Measurements from ENCODE around the gene LDHB. TPM values are rescaled to one million over a fixed set of nuclear protein-coding genes. Genes with fewer than 3 reads are reported as not detected.
"Not testable (repeated sequence)": the region's sequence is repeated elsewhere in the genome, so short reads cannot be mapped to it uniquely, and the experiment has no call there.

LDHB gene
- polyA plus RNA-seq: 1,000 to 10,000 TPM in 1 of 3 donors, 100 to 1,000 TPM in 2; 360 to 1,192 (median 561) TPM

- 0 to 1% (median 1%) methylated on average over 37 to 41 of the region's 41 CpGs for WGBS, 3 donors
- no peak within 1 kb of the TSS for H3K27ac ChIP-seq (ENCODE audit: low read depth, low read length)
These were observed at the start of gene LDHB for GRCh38 chr12:21657326-21658077. LDHB (minus strand) TSS chr12:21657842; CDS start chr12:21654671, 3,171 bp downstream.

GRCh38 chr12:21704847-21705246, 47.2 kb upstream of the LDHB start:
- no peak overlapping the region for H3K27ac ChIP-seq (ENCODE audit: low read depth, low read length)
- 87 to 95% (median 90%) methylated on average over 4 of the region's 4 CpGs for WGBS, 3 donors

GRCh38 chr12:21699851-21700250, 42.2 kb upstream of the LDHB start:
- H3K27ac ChIP-seq (ENCODE audit: low read depth, low read length): no peak overlapping the region

- 17 to 23% (median 18%) methylated on average over 7 of the region's 7 CpGs for WGBS, 3 donors
- H3K27ac ChIP-seq (ENCODE audit: low read depth, low read length): no peak overlapping the region
These were observed 40.4 kb upstream of the LDHB start for GRCh38 chr12:21697904-21698630.

- no peak overlapping the region for H3K27ac ChIP-seq (ENCODE audit: low read depth, low read length)
These were observed 39.0 kb upstream of the LDHB start for GRCh38 chr12:21696625-21697024.

GRCh38 chr12:21695986-21696385, 38.3 kb upstream of the LDHB start:
- H3K27ac ChIP-seq (ENCODE audit: low read depth, low read length): no peak overlapping the region
- 63 to 82% (median 70%) methylated on average over 2 of the region's 2 CpGs for WGBS, 3 donors

- H3K27ac ChIP-seq (ENCODE audit: low read depth, low read length): no peak overlapping the region
- 93 to 95% (median 93%) methylated on average over 10 of the region's 10 CpGs for WGBS, 3 donors
These were observed 37.0 kb upstream of the LDHB start for GRCh38 chr12:21694660-21695059.

GRCh38 chr12:21691515-21691914, 33.9 kb upstream of the LDHB start:
- H3K27ac ChIP-seq (ENCODE audit: low read depth, low read length): no peak overlapping the region
- 77 to 78% (median 78%) methylated on average over 1 of the region's 1 CpG for WGBS, 3 donors

- 78 to 87% (median 80%) methylated on average over 2 of the region's 2 CpGs for WGBS, 3 donors
- no peak overlapping the region for H3K27ac ChIP-seq (ENCODE audit: low read depth, low read length)
These were observed 33.2 kb upstream of the LDHB start for GRCh38 chr12:21690704-21691368.

GRCh38 chr12:21683115-21683514, 25.5 kb upstream of the LDHB start:
- 67 to 76% (median 75%) methylated on average over 3 of the region's 3 CpGs for WGBS, 3 donors
- no peak overlapping the region for H3K27ac ChIP-seq (ENCODE audit: low read depth, low read length)

- WGBS, 3 donors: 21 to 22% (median 22%) methylated on average over 1 of the region's 1 CpG
- no peak overlapping the region for H3K27ac ChIP-seq (ENCODE audit: low read depth, low read length)
These were observed 21.3 kb upstream of the LDHB start for GRCh38 chr12:21678959-21679358.

GRCh38 chr12:21677622-21678277, 20.1 kb upstream of the LDHB start:
- H3K27ac ChIP-seq (ENCODE audit: low read depth, low read length): no peak overlapping the region
- WGBS, 3 donors: 49 to 86% (median 83%) methylated on average over 7 of the region's 7 CpGs

GRCh38 chr12:21677204-21677603, 19.6 kb upstream of the LDHB start:
- WGBS, 3 donors: 88 to 90% (median 90%) methylated on average over 13 of the region's 13 CpGs
- no peak overlapping the region for H3K27ac ChIP-seq (ENCODE audit: low read depth, low read length)

- H3K27ac ChIP-seq (ENCODE audit: low read depth, low read length): no peak overlapping the region
- WGBS, 3 donors: 79 to 91% (median 89%) methylated on average over 3 of the region's 3 CpGs
These were observed 19.1 kb upstream of the LDHB start for GRCh38 chr12:21676776-21677175.

- WGBS, 3 donors: 69 to 76% (median 70%) methylated on average over 3 of the region's 3 CpGs
- H3K27ac ChIP-seq (ENCODE audit: low read depth, low read length): no peak overlapping the region
These were observed 18.0 kb upstream of the LDHB start for GRCh38 chr12:21675641-21676040.

- WGBS, 3 donors: 70 to 87% (median 87%) methylated on average over 5 of the region's 5 CpGs
- no peak overlapping the region for H3K27ac ChIP-seq (ENCODE audit: low read depth, low read length)
These were observed 17.5 kb upstream of the LDHB start for GRCh38 chr12:21675096-21675495.

GRCh38 chr12:21673830-21674552, 16.3 kb upstream of the LDHB start:
- not testable (repeated sequence) for H3K27ac ChIP-seq (ENCODE audit: low read depth, low read length)
- WGBS, 3 donors: 97 to 98% (median 97%) methylated on average over 29 to 39 of the region's 39 CpGs

GRCh38 chr12:21672146-21672545, 14.5 kb upstream of the LDHB start:
- 26 to 73% (median 71%) methylated on average over 1 of the region's 1 CpG for WGBS, 3 donors
- H3K27ac ChIP-seq (ENCODE audit: low read depth, low read length): no peak overlapping the region
